ENCODE measurements around the gene BBS10.

The BBS10 gene

GRCh38 chr12:76299536-76300296 is 48.5 kb downstream of the BBS10 start:
- no peak for TF ChIP-seq CTCF (IDR thresholded peaks at IDR 0.05)
- Histone ChIP-seq H3K4me3 (ENCODE audit: low read depth, low read length) (no peak overlapping the region), H3K9ac (no peak overlapping the region), H3K4me2 (ENCODE audit: low read length) (no peak overlapping the region), H2AFZ (no peak overlapping the region), H3K36me3 (ENCODE audit: control insufficient read depth, insufficient read depth, low read length) (no peaks in the 10 kb centered on the region), H3K79me2 (no peaks in the 10 kb centered on the region), H3K27ac (no peak overlapping the region), H3K9me3 (ENCODE audit: control insufficient read depth, low read length) (no peaks in the 10 kb centered on the region), H3K27me3 (ENCODE audit: control insufficient read depth, insufficient read depth, low read length) (no peaks in the 10 kb centered on the region), H3K4me1 (no peaks in the 10 kb centered on the region)
